HG02623 (cell line): Measurements from ENCODE around the gene C6orf132.

ENCODE experiments used
- ATAC-seq: cut with Tn5 transposase; IDR thresholded peaks from one replicate; pipeline ENCODE4 v1.9.1; 2021; ENCODE audit warnings: moderate library complexity; ENCODE audit not compliant: unreplicated experiment

The C6orf132 gene

GRCh38 chr6:42084889-42085288 lies 57.5 kb downstream of the C6orf132 start:
- no peak for ATAC-seq

- no peak for ATAC-seq
Observed at GRCh38 chr6:42083530-42083929, 58.9 kb downstream of the C6orf132 start.

GRCh38 chr6:42079941-42080464 lies 62.4 kb downstream of the C6orf132 start:
- ATAC-seq: no peak

- no peak for ATAC-seq
Observed at GRCh38 chr6:42078386-42078785, 64.0 kb downstream of the C6orf132 start.

- no peak for ATAC-seq
Observed at GRCh38 chr6:42075159-42075838, 67.1 kb downstream of the C6orf132 start.

- ATAC-seq: no peak
Observed at GRCh38 chr6:42073287-42073686, 69.1 kb downstream of the C6orf132 start.

GRCh38 chr6:42071881-42072583 lies 70.4 kb downstream of the C6orf132 start:
- ATAC-seq: no peak

- no peak for ATAC-seq
Observed at GRCh38 chr6:42068872-42069522, 73.4 kb downstream of the C6orf132 start.

GRCh38 chr6:42068173-42068572 lies 74.2 kb downstream of the C6orf132 start:
- no peak for ATAC-seq

GRCh38 chr6:42066156-42066675 lies 76.2 kb downstream of the C6orf132 start:
- no peak for ATAC-seq

GRCh38 chr6:42059743-42060142 lies 82.7 kb downstream of the C6orf132 start:
- ATAC-seq: no peak

- ATAC-seq: no peak
Observed at GRCh38 chr6:42053601-42054000, 88.8 kb downstream of the C6orf132 start.

GRCh38 chr6:42051268-42051653 lies 91.2 kb downstream of the C6orf132 start:
- no peak for ATAC-seq
